DOHH2 (cell line): ENCODE results near the gene PRPSAP1.

ENCODE experiments used
- H3F3A ChIP-seq: fragments of 200-600 bp; sonication (generic), shearing (Covaris generic); 2 replicates; pipeline ENCODE4 v1.6.0; 2016; ENCODE audit warnings: antibody characterized with exemption, mild to moderate bottlenecking; ENCODE audit not compliant: control insufficient read depth, insufficient read depth
- H3K27ac ChIP-seq: fragments of 200-600 bp; sonication (generic); 2 replicates; pipeline ENCODE4 v1.5.1; 2014; ENCODE audit warnings: low read depth, mild to moderate bottlenecking, low read length, moderate library complexity
- H3K27me3 ChIP-seq: fragments of 200-600 bp; sonication (generic); 2 replicates; pipeline ENCODE4 v1.6.1; 2014; ENCODE audit warnings: mild to moderate bottlenecking, low read length, mixed read lengths; ENCODE audit not compliant: control insufficient read depth
- H3K36me3 ChIP-seq: fragments of 200-600 bp; sonication (generic); 2 replicates; pipeline ENCODE4 v1.6.1; 2014; ENCODE audit warnings: mild to moderate bottlenecking, low read length, moderate library complexity, mixed read lengths; ENCODE audit not compliant: control insufficient read depth
- H3K4me1 ChIP-seq: fragments of 200-600 bp; sonication (generic); 2 replicates; pipeline ENCODE4 v1.6.1; 2014; ENCODE audit warnings: mild to moderate bottlenecking, low read length, mixed read lengths; ENCODE audit not compliant: control insufficient read depth
- H3K4me2 ChIP-seq: fragments of 200-600 bp; sonication (generic); 2 replicates; pipeline ENCODE4 v1.6.0; 2014; ENCODE audit warnings: mild to moderate bottlenecking, low read length, moderate library complexity
- H3K4me3 ChIP-seq: fragments of 200-600 bp; sonication (generic); 2 replicates; pipeline ENCODE4 v1.5.1; 2014; ENCODE audit warnings: mild to moderate bottlenecking, low read length, mixed read lengths
- H3K79me2 ChIP-seq: fragments of 200-600 bp; sonication (generic); 2 replicates; pipeline ENCODE4 v1.6.1; 2014; ENCODE audit warnings: mild to moderate bottlenecking, low read length, mixed read lengths; ENCODE audit not compliant: control insufficient read depth
- H3K9me2 ChIP-seq: fragments of 200-600 bp; sonication (generic); replicated peaks from 2 replicates; pipeline ENCODE4 v1.6.1; 2014; ENCODE audit warnings: mild to moderate bottlenecking, low read length, mixed read lengths; ENCODE audit not compliant: control insufficient read depth
- H3K9me3 ChIP-seq: fragments of 200-600 bp; sonication (generic); 2 replicates; pipeline ENCODE4 v1.6.1; 2014; ENCODE audit warnings: antibody characterized with exemption, low read length, mixed read lengths; ENCODE audit not compliant: control insufficient read depth, insufficient read depth
- H4K20me1 ChIP-seq: fragments of 200-600 bp; sonication (generic); 2 replicates; pipeline ENCODE4 v1.6.0; 2014; ENCODE audit warnings: low read depth, mild to moderate bottlenecking, antibody characterized with exemption, low read length, moderate library complexity; ENCODE audit not compliant: control insufficient read depth, insufficient read depth
- CTCF ChIP-seq: fragments of 200-600 bp; sonication (generic); IDR thresholded peaks from one replicate; pipeline ENCODE4 v1.5.1; 2014; ENCODE audit warnings: antibody characterized with exemption, mild to moderate bottlenecking, low read depth, low read length; ENCODE audit not compliant: poor library complexity, severe bottlenecking
- EZH2phosphoT487 ChIP-seq: fragments of 200-600 bp; sonication (generic); IDR thresholded peaks from 2 replicates; pipeline ENCODE4 v1.6.1; 2017; ENCODE audit warnings: borderline replicate concordance, mild to moderate bottlenecking, antibody characterized with exemption, low read length, moderate library complexity, mixed read lengths

Gene PRPSAP1

DNA sequence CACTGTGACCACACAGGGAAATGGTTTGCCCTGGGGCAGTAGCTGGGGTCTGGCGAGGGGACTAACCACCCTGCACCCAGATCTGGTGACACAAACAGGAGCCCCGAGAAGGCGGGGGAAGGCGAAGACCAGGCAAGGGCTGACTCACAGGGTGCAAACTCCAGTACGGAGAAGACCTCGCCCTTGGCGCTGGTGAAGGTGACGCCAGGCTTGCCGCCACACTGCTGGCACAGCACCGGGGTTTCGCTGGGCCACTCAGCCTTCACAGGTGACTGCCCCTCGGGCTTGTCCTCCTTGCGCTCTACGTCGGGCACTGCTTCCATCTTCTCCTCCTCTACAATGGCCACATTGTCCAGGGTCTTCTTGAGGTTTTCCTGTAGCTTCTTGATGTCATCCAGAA is 42.3 kb upstream of the PRPSAP1 start:
- H3K9me3 ChIP-seq, result no peaks in the 10 kb centered on the region
- no peak overlapping the region for H3K27ac ChIP-seq
- no peak overlapping the region for H3K4me2 ChIP-seq
- H4K20me1 ChIP-seq, result peaks cover 5% of the 10 kb centered on the region; the same call in 1 of the 2 replicates
- H3K4me3 ChIP-seq, result no peak overlapping the region
- no peaks in the 10 kb centered on the region for H3K9me2 ChIP-seq
- TF ChIP-seq CTCF (no peak), EZH2phosphoT487 (no peak)
- no peaks in the 10 kb centered on the region for H3K4me1 ChIP-seq
- H3K36me3 ChIP-seq, result peaks cover 75% of the 10 kb centered on the region
- H3K27me3 ChIP-seq, result no peaks in the 10 kb centered on the region
- H3F3A ChIP-seq, result no peaks in the 10 kb centered on the region; the same call in 1 of the 2 replicates
- no peaks in the 10 kb centered on the region for H3K79me2 ChIP-seq

GRCh38 chr17:76394166-76394565 is 40.5 kb upstream of the PRPSAP1 start:
- H3K27me3 ChIP-seq, result no peaks in the 10 kb centered on the region
- peaks cover 5% of the 10 kb centered on the region; the same call in 1 of the 2 replicates for H3F3A ChIP-seq
- H3K9me3 ChIP-seq, result no peaks in the 10 kb centered on the region
- H3K36me3 ChIP-seq, result peaks cover 60% of the 10 kb centered on the region
- no peak for TF ChIP-seq EZH2phosphoT487
- TF ChIP-seq CTCF, result no peak
- H4K20me1 ChIP-seq, result peaks cover 5% of the 10 kb centered on the region; the same call in 1 of the 2 replicates
- no peaks in the 10 kb centered on the region for H3K9me2 ChIP-seq
- no peaks in the 10 kb centered on the region for H3K4me1 ChIP-seq
- no peak overlapping the region for H3K27ac ChIP-seq
- H3K4me2 ChIP-seq, result no peak overlapping the region
- H3K4me3 ChIP-seq, result no peak overlapping the region
- H3K79me2 ChIP-seq, result no peaks in the 10 kb centered on the region

GRCh38 chr17:76391200-76391715 is 37.5 kb upstream of the PRPSAP1 start:
- no peaks in the 10 kb centered on the region for H3K79me2 ChIP-seq
- no peaks in the 10 kb centered on the region for H4K20me1 ChIP-seq
- H3F3A ChIP-seq, result peaks cover 5% of the 10 kb centered on the region; the same call in 1 of the 2 replicates
- no peaks in the 10 kb centered on the region for H3K9me2 ChIP-seq
- peaks cover 31% of the 10 kb centered on the region for H3K36me3 ChIP-seq
- no peaks in the 10 kb centered on the region for H3K27me3 ChIP-seq
- H3K9me3 ChIP-seq, result no peaks in the 10 kb centered on the region
- peaks cover under 1% of the 10 kb centered on the region for H3K4me1 ChIP-seq
- H3K4me2 ChIP-seq, result no peak overlapping the region
- no peak overlapping the region for H3K27ac ChIP-seq
- H3K4me3 ChIP-seq, result no peak overlapping the region
- TF ChIP-seq EZH2phosphoT487 (no peak), CTCF (no peak)

- H3K27ac ChIP-seq, result no peak overlapping the region
- TF ChIP-seq CTCF, result no peak
- TF ChIP-seq EZH2phosphoT487, result no peak
- no peaks in the 10 kb centered on the region for H3K9me2 ChIP-seq
- H3F3A ChIP-seq, result peaks cover 5% of the 10 kb centered on the region; the same call in 1 of the 2 replicates
- H4K20me1 ChIP-seq, result no peaks in the 10 kb centered on the region
- H3K4me2 ChIP-seq, result no peak overlapping the region
- H3K79me2 ChIP-seq, result no peaks in the 10 kb centered on the region
- peaks cover 13% of the 10 kb centered on the region for H3K4me1 ChIP-seq
- H3K36me3 ChIP-seq, result peaks cover 21% of the 10 kb centered on the region
- no peaks in the 10 kb centered on the region for H3K9me3 ChIP-seq
- H3K4me3 ChIP-seq, result no peak overlapping the region
- peaks cover 7% of the 10 kb centered on the region for H3K27me3 ChIP-seq
Measured at GRCh38 chr17:76390003-76390421, 36.3 kb upstream of the PRPSAP1 start.
